Nucleus accumbens (tissue), 56 donors: ENCODE measurements around the gene ITGB4.

Source experiments
- DNase-seq, 56 donors: peaks; one replicate each; lab custom pipeline; 2025; lab: John Stamatoyannopoulos, UW

The ITGB4 gene

DNA sequence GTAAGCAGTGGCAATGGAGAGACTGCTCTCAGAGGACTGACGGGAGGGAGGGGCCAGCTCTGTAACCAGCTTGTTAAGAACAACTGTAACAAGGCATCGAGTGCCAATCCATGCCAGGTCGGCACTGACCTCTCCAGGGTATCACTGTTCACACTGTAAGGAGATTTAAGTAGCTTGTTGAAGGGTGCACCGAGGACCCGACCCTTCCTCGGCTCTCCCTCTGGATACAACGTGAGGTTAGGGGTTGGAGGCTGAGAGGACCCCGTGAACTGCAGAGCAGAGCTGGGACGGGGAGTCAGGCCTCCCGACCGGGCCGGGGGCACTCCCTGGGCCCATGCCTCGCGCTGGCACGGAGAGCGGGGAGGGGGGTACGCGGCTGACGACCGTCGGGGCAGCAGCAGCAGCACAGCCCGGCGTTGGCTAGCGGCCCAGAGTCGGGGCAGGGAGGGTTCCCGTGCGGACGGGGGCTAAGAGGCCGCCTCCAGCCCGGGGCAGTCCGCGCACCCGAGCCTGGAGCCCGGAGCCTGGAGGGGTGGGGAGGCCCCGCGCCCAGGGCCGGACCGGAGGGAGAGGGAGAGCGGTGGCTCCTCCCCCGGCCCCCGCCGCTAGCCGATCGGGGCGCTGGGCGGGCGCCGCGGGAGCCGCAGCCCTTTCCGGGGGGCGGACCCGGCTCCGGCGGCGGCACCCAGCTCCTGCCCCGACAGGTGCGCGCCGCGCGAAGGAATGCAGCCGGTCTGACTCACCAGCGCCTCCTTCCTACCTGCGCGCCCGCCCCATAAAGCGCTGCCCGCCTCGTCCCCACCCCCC is at the start of gene ITGB4:
TSS of gene ITGB4 (plus strand) at position 804 of the 807 bp plus-strand sequence. CDS start 3,245 bp downstream, outside the sequence.
- peak in 41 of 56 donors; percentile 13 to 87 (median 45) for DNase-seq

DNA sequence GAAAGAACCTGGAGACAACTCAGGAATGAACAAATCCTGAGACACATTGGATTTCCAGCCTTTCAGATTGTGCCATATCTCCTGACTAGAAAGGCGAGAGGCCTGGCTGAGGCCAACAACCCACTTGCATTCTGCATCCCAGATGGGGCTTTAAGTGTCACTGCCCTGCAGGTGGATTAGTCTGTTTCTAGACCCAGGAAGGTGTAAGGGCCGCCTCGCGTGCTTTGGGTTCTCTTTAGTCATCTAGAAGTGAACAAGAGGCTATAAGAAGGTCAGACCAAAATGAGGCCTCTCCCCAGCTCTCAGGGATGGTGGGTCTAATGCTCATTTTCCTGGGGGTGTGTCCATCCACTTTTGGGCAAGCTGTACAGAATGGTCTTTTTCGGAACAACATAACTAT is 49.2 kb upstream of the ITGB4 start:
- DNase-seq = no peak

DNA sequence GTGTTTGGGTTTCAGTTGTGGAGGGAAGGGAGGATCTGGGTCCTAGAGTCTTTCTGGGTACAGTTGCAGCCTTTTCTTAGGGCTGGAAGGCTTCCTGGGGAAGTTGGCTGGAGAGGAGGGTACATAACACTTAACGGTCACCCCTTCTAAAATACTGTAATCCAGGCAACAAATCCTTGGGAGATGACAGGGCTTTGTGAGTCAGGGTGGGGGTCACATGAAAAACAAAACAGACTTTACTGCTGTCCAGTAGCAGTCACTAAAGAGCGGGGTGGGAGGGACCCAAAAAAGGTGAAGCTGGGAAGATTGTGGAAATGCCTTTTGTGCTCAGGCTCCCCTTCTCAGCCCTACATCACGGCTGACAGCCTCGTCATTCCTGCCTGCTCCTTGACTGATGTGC is 47.8 kb upstream of the ITGB4 start:
- no peak for DNase-seq

DNA sequence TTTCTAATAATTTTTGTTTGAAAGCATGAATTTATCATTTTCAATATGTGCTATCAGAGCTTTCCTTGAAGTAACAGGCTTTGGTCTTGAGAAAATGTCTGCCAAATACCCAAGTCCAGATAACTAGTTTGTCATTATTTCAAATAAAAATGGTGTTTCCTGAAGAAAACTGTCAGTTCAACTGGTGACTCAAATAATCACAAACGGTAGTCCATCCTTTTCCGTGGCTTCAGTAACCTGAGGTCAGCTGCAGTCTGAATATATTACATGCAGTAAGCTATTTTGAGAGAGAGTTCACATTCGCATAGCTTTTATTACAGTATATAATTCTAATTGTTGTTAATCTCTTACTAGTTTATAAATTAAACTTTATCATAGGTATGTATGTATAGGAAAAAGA is 44.8 kb upstream of the ITGB4 start:
- no peak for DNase-seq

DNA sequence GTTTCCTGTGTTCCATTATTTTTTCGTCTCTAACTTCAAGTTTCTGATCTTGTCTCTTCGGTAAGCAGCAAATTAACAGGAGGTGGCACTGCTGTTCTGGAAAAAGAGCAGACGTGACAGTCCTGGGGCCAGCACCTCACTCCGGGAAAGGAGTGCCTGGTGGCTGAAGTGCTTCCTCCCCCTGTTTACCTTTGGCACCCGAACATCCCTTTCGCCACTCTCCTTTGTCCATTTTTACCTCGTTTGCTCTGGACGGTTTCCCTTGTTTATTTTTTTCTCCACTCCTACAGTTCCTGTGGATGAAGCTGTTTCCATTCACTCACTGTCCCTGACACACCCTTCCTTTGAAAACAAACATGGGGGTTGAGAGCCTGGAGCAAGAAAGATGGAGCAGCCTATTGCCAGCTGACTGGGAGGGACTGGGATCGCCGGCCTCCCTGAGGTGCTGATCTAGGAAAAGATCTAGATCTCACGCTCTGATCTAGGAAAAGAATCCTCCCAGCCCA is 41.5 kb upstream of the ITGB4 start:
- DNase-seq = peak in 19 of 56 donors; percentile 17 to 48 (median 32)

GRCh38 chr17:75680431-75680830 is 40.8 kb upstream of the ITGB4 start:
- no peak for DNase-seq

- DNase-seq = no peak
Observed at GRCh38 chr17:75681289-75681688, 40.0 kb upstream of the ITGB4 start.

DNA sequence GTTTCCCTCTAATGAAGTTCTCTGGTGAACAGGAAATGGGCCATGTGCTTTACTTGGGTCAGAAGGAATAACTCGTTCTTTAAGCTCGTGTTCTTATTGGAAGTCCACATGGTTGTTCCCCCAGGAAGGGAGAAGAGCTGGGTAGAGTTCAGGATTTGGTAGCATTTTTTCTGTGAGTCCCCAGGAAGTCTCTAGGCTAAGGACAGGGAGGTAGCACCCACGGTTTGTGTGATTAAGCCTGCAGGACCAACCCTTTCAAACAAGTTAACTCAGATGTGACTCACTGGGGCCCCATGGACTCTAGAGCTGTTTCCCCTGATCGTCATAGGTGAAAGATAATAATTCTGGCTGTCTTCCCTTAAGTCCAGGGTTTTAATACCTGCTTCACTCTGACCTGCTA is 37.7 kb upstream of the ITGB4 start:
- no peak for DNase-seq

GRCh38 chr17:75684249-75684648 is 37.0 kb upstream of the ITGB4 start:
- DNase-seq = no peak

GRCh38 chr17:75684924-75685323 is 36.3 kb upstream of the ITGB4 start:
- peak in 2 of 56 donors; percentile 15 to 40 for DNase-seq

- DNase-seq = no peak
Observed at GRCh38 chr17:75685499-75685898, 35.8 kb upstream of the ITGB4 start.

DNA sequence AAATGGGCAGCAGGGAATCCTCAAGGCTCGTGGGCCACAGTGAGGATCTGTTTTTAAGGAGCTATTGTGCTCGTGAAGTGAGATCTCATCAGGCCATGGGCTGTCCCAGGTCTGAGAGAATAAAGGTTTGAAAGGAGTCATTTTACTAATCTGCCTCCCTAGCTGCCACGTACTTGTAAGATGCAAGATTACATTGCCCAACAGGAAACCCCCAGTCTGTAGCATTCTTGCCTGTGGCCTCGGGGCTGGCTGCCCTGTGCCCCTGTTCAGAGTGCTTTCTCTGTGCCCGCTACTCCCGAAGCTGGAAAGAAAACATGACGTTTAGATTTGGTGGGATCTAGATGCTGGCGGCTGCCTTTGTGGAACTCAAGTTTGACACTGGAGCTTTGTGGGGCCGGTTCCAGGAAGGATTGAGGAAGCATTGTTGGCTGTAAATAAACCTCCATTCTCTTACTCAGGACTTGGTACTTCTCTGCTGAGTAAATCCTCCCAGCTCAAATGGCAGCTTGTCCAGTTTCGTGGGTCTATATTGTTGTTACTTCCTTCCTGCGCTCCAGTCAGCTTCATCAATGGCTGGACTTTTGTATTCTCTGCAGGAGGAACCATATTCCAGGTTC is 32.9 kb upstream of the ITGB4 start:
- DNase-seq = peak in 3 of 56 donors; percentile 35 to 39 (median 36)

DNA sequence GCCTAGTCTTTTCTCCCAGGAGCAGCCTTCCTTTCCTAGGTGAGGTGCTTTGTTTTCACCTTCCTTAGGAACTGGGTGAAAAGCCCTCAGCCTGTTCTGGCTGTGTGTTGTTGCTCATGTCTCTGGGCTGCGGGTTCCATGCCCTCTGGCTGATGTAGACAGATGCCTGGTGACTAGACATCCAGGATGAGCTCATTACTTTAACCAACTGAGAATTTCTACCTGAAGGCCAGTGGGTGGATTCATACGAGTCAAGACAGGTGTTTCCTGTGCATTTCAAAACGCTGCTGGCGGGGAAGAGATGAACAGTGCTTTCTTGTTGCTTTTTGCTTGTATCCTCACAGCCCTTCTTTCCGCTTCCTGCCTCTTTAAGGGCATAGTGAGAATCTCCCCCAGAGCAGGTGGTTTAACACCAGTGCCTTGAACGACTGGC is 31.8 kb upstream of the ITGB4 start:
- DNase-seq = no peak

GRCh38 chr17:75691371-75691791 is 29.9 kb upstream of the ITGB4 start:
- peak in 4 of 56 donors; percentile 46 to 70 (median 56) for DNase-seq

DNA sequence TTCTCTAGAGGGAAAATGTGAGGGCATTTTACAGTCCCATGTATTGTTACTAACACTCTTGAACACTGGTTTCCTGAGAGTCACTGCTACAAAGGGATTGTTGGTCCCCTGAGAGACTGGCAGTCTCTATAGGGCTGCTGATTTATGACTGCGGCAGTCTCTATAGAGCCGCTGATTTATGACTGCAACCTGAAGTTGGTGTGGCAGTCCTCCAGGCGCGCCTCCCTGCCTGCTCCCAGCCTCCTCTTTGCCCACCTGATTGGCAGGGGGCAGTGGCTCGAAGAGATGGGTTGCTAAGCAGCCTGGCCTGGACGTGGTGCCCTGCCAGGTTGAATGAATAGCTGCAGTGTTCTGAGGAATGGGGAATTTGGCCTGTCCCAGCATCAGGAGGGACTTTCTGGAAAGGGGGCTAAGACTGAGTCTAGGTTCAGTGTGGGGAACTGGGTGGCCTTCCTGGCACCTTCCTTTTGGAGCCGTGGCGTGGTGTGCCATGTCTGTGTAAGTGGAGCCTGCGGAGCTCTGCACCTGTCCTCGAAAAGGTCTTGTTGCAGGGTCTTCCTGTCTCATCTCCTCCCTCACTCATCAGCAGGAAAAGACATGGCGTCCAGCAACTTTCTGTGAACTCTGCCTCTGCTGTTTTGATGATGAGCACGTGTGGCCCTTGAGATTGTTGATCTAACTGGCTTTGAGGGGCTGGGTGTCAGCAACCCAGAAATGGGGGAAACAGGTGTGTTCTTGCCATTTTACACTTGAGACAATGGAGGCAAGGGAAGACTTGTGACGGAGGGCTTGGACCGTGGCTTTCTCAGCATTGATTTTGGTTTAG is 29.2 kb upstream of the ITGB4 start:
- peak in 52 of 56 donors; percentile 25 to 84 (median 63) for DNase-seq

- peak in 6 of 56 donors; percentile 48 to 62 (median 52) for DNase-seq
Observed at GRCh38 chr17:75692976-75693375, 28.3 kb upstream of the ITGB4 start.

DNA sequence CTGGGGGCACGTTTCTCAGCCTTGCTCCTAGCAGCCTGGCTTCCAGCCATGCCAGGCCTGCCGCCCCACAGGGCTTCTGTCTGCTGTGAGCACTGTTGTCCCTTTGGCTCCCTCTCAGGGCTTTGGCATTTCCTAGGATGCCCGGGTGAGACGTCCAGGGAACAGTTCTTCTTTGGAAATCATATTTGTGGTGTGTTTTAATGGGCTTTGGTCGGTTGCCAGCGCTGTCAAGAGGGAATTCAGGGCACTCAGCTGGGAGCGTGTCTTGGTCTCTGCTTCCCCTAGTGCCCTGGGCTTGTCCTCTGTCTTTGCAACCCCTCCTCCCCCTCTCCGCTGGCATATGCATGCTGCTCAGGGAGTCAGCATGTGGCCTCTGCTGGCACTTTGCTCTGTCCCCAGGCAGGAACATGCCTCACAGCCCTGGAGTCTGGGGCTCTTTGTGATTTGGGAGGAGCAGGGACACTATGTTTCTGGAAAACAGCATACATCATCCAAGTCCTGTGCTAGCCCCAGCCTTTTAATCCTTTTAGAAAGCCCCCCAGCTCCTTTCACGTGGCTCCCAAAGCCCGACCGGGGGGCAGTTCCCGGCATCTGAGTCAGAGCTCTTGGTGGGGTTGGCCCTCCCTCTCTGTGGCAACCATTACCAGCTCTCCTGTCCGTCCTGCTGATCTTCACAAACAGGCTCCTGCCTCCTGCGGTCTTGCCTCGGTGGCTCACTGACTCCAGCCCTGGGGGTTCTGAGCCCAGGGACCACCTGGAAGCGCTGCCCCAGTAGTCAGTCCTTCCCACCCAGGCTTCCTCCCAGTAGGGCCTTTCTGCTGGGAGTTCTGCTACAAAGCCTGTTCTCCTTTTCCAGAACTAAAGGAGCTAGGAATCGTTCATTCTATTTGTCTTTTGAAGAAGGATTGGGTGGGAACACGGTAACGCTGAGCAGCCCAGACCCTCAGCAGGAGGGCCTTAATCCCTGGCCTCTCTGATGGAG is 27.5 kb upstream of the ITGB4 start:
- peak; percentile 42 to 100 (median 90) for DNase-seq

GRCh38 chr17:75694536-75694935 is 26.7 kb upstream of the ITGB4 start:
- DNase-seq = peak in 21 of 56 donors; percentile 15 to 58 (median 38)

DNA sequence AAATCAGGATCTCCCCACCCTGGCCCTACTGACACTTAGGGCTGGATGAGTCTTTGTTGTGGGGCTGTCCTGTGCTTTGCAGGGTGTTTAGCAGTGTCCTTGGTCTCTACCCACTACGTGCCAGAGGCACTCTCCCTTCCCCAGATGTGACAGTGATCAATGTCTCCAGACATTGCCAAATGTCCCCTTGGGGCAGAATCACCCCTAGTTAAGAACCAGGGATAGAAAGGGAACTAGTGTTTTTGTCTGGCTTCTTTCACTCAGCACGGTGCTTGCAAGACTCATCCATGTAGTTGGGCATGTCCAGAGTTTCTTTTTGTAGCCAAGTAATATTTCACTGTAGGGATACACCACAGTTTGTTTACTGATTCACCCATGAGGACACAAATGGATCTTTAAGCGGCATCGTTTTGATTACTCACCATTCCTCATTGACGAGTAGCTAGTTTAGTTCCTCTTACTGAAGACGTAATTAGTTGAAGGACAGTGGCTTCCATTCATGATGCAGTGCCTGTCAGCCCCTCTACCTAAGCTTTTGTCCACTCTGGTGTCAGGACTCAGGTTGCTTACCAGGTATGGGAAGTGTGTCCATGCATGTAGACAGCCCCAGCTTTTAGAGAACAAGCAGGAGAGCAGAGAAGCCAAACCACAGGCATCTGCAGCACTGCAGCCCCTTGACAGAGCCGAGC is 26.0 kb upstream of the ITGB4 start:
- DNase-seq = peak in 3 of 56 donors; percentile 13 to 30 (median 25)
